Measurements from ENCODE around the gene EPHB1. TPM values are rescaled to one million over a fixed set of nuclear protein-coding genes. Genes with fewer than 3 reads are reported as not detected.

The EPHB1 gene
- total RNA-seq, 1 experiment from 2014 or later = 0.11 TPM

DNA sequence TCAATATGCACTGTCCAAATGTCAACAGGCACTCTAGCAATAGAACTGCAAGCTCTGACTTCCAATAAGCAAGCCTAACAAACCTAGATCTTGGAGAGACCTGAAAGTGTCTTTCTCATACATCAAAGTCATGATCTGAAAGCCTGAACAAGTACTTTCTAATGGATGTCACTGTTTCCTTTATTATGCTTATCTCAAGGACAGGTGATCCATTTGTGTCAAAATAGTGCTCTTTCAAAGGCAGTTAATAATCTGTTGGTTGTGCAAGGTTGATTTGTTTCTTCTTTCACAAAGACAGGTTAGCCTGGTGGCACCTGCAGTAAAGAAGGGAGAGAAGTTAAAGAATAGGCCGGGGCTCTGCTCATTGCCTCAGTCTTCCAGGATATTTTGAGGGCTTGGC is 146.8 kb downstream of the EPHB1 start:
- BruUV-seq (replicated peaks) = no TSS peak
- Histone ChIP-seq H3K4me1 (ENCODE audit: insufficient read depth, low read length, poor library complexity, severe bottlenecking) (no peaks in the 10 kb centered on the region), H3K9me3 (ENCODE audit: low read depth, low read length, poor library complexity, severe bottlenecking) (no peaks in the 10 kb centered on the region), H3K27ac (ENCODE audit: low read depth, low read length, poor library complexity, severe bottlenecking) (no peak overlapping the region), H3K36me3 (ENCODE audit: insufficient read depth, low read length, poor library complexity, severe bottlenecking) (no peaks in the 10 kb centered on the region), H3K27me3 (replicated peaks; ENCODE audit: insufficient read depth, low read depth, low read length, poor library complexity) (no peaks in the 10 kb centered on the region), H3K4me3 (ENCODE audit: low read depth, low read length, poor library complexity, severe bottlenecking) (no peak overlapping the region)
- POLR2A ChIA-PET (ENCODE audit: low non-redundant PET) = no interaction called here
- DNase-seq (ENCODE audit: low spot score) = no peak
- CTCF ChIA-PET = no interaction called here
- intact Hi-C loops (cut with micrococcal nuclease; ENCODE audit: unreplicated experiment) = no loop called here
- TF ChIP-seq, protein P1, sequence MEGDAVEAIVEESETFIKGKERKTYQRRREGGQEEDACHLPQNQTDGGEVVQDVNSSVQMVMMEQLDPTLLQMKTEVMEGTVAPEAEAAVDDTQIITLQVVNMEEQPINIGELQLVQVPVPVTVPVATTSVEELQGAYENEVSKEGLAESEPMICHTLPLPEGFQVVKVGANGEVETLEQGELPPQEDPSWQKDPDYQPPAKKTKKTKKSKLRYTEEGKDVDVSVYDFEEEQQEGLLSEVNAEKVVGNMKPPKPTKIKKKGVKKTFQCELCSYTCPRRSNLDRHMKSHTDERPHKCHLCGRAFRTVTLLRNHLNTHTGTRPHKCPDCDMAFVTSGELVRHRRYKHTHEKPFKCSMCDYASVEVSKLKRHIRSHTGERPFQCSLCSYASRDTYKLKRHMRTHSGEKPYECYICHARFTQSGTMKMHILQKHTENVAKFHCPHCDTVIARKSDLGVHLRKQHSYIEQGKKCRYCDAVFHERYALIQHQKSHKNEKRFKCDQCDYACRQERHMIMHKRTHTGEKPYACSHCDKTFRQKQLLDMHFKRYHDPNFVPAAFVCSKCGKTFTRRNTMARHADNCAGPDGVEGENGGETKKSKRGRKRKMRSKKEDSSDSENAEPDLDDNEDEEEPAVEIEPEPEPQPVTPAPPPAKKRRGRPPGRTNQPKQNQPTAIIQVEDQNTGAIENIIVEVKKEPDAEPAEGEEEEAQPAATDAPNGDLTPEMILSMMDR (conservative IDR thresholded peaks at IDR 0.05; ENCODE audit: low read depth, low read length) = no peak
- no peak for TF ChIP-seq EZH2 (IDR thresholded peaks at IDR 0.05; ENCODE audit: borderline replicate concordance, low read depth, low read length, poor library complexity, severe bottlenecking)

DNA sequence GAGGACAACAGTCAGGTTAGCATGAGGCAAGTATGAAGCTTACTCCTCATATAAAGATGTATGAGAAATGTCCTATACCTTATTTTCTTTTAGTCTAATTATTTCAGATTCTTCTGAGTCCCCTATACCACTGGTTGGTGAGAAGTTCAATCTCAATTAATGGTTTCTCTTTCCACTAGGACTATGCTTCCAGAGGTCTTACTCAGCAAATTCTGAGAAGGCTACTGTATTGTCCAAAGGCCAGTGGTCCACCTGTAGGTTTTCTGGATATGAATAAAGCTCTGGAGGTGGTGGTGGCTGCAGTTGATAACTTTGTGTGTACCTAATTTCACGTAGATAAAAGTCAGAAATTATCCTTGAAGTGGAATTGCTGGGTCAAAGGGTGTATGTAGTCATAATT is 149.4 kb downstream of the EPHB1 start:
- intact Hi-C loops (cut with micrococcal nuclease; ENCODE audit: unreplicated experiment) = no loop called here
- no TSS peak for BruUV-seq (replicated peaks)
- CTCF ChIA-PET = no interaction called here

DNA sequence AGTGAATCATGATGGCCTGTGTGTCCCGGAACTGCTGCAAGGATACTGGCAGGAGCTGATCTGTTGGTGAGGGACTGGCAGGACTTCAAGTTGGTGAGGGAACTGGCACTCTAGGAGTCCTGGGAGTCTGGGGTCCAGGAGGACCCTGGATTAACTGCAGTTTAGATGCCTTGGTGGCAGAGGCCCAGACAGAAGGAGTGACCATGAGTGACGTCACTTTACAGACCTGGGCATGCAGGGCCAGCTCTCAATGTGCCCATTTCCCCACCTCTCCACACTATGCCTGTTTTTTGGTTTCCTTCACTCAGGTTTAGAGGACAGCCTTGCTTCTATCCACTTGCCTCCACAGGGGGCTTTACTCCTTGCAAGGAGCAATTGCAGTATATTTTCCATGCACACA is 154.1 kb downstream of the EPHB1 start:
- POLR2A ChIA-PET (ENCODE audit: low non-redundant PET) = no interaction called here
- Histone ChIP-seq H3K36me3 (ENCODE audit: insufficient read depth, low read length, poor library complexity, severe bottlenecking) (no peaks in the 10 kb centered on the region), H3K27me3 (replicated peaks; ENCODE audit: insufficient read depth, low read depth, low read length, poor library complexity) (no peaks in the 10 kb centered on the region), H3K4me1 (ENCODE audit: insufficient read depth, low read length, poor library complexity, severe bottlenecking) (no peaks in the 10 kb centered on the region), H3K27ac (ENCODE audit: low read depth, low read length, poor library complexity, severe bottlenecking) (no peak overlapping the region), H3K9me3 (ENCODE audit: low read depth, low read length, poor library complexity, severe bottlenecking) (no peaks in the 10 kb centered on the region), H3K4me3 (ENCODE audit: low read depth, low read length, poor library complexity, severe bottlenecking) (no peak overlapping the region)
- TF ChIP-seq, protein P1 (conservative IDR thresholded peaks at IDR 0.05; ENCODE audit: low read depth, low read length) = no peak
- TF ChIP-seq EZH2 (IDR thresholded peaks at IDR 0.05; ENCODE audit: borderline replicate concordance, low read depth, low read length, poor library complexity, severe bottlenecking) = no peak
- intact Hi-C loops (cut with micrococcal nuclease; ENCODE audit: unreplicated experiment) = no loop called here
- DNase-seq (ENCODE audit: low spot score) = no peak
- BruUV-seq (replicated peaks) = no TSS peak
- CTCF ChIA-PET = no interaction called here

More for the DNA sequence above, 149.4 kb downstream of the EPHB1 start:
- no peak overlapping the region for H3K27ac ChIP-seq (ENCODE audit: low read depth, low read length, poor library complexity, severe bottlenecking)
- no peaks in the 10 kb centered on the region for H3K36me3 ChIP-seq (ENCODE audit: insufficient read depth, low read length, poor library complexity, severe bottlenecking)
- H3K9me3 ChIP-seq (ENCODE audit: low read depth, low read length, poor library complexity, severe bottlenecking) = no peaks in the 10 kb centered on the region
- POLR2A ChIA-PET (ENCODE audit: low non-redundant PET) = no interaction called here
- H3K4me3 ChIP-seq (ENCODE audit: low read depth, low read length, poor library complexity, severe bottlenecking) = no peak overlapping the region
- no peaks in the 10 kb centered on the region for H3K4me1 ChIP-seq (ENCODE audit: insufficient read depth, low read length, poor library complexity, severe bottlenecking)
- TF ChIP-seq, protein P1 (conservative IDR thresholded peaks at IDR 0.05; ENCODE audit: low read depth, low read length) = no peak
- no peak for DNase-seq (ENCODE audit: low spot score)
- no peaks in the 10 kb centered on the region for H3K27me3 ChIP-seq (replicated peaks; ENCODE audit: insufficient read depth, low read depth, low read length, poor library complexity)

All from A673 (cell line).